ENCODE results near the gene TMTC1. TPM values are rescaled to one million over a fixed set of nuclear protein-coding genes. Genes with fewer than 3 reads are reported as not detected.
A peak's percentile ranks its signal among the peaks of the same experiment; 100 is the strongest.

TMTC1 gene
- total RNA-seq, 1 experiment from 2014 or later, result 4.8 TPM

- Histone ChIP-seq H3K4me3 (no peak overlapping the region), H3K4me1 (replicated peaks; ENCODE audit: insufficient read depth) (peaks cover 10% of the 10 kb centered on the region), H3K36me3 (ENCODE audit: low read depth) (no peaks in the 10 kb centered on the region), H4K20me1 (ENCODE audit: insufficient read depth) (no peaks in the 10 kb centered on the region), H3K79me2 (ENCODE audit: low read depth) (no peaks in the 10 kb centered on the region), H3K9me3 (ENCODE audit: insufficient read depth, low read depth) (no peaks in the 10 kb centered on the region), H3K4me2 (peak overlapping the region; percentile 17; the same call in 1 of the 2 replicates), H3K9me2 (ENCODE audit: insufficient read depth) (no peaks in the 10 kb centered on the region), H3K27me3 (ENCODE audit: insufficient read depth, low read depth) (no peaks in the 10 kb centered on the region), H3F3A (ENCODE audit: insufficient read depth, low read depth) (peaks cover 8% of the 10 kb centered on the region; the same call in 1 of the 2 replicates), H2AFZ (no peak overlapping the region), H3K27ac (peak overlapping the region; percentile 42; the same call in 1 of the 2 replicates)
- no TSS peak for BruUV-seq (replicated peaks)
- DNase-seq, result peak in 1 of 2 experiments; percentile 84
- intact Hi-C loops (cut with micrococcal nuclease; ENCODE audit: unreplicated experiment), result no loop called here
- POLR2A ChIA-PET (ENCODE audit: unreplicated experiment), result no interaction called here
- TF ChIP-seq EZH2 (IDR thresholded peaks at IDR 0.05; ENCODE audit: low read depth) (no peak), CTCF (conservative IDR thresholded peaks at IDR 0.05) (no peak)
- CTCF ChIA-PET, result no interaction called here
These were observed 246.4 kb downstream of the TMTC1 start for GRCh38 chr12:29537298-29537697.

- H3K9me3 ChIP-seq (ENCODE audit: insufficient read depth, low read depth), result no peaks in the 10 kb centered on the region
- TF ChIP-seq CTCF (conservative IDR thresholded peaks at IDR 0.05) (no peak), EZH2 (IDR thresholded peaks at IDR 0.05; ENCODE audit: low read depth) (no peak)
- H3K36me3 ChIP-seq (ENCODE audit: low read depth), result no peaks in the 10 kb centered on the region
- POLR2A ChIA-PET (ENCODE audit: unreplicated experiment), result no interaction called here
- H3K27ac ChIP-seq, result no peak overlapping the region
- CTCF ChIA-PET, result no interaction called here
- no peak overlapping the region for H3K4me3 ChIP-seq
- H3K27me3 ChIP-seq (ENCODE audit: insufficient read depth, low read depth), result no peaks in the 10 kb centered on the region
- BruUV-seq (replicated peaks), result no TSS peak
- no peak overlapping the region for H2AFZ ChIP-seq
- peaks cover 10% of the 10 kb centered on the region for H3K4me1 ChIP-seq (replicated peaks; ENCODE audit: insufficient read depth)
- no peaks in the 10 kb centered on the region for H4K20me1 ChIP-seq (ENCODE audit: insufficient read depth)
- H3K9me2 ChIP-seq (ENCODE audit: insufficient read depth), result no peaks in the 10 kb centered on the region
- no peaks in the 10 kb centered on the region for H3K79me2 ChIP-seq (ENCODE audit: low read depth)
- intact Hi-C loops (cut with micrococcal nuclease; ENCODE audit: unreplicated experiment), result no loop called here
- H3K4me2 ChIP-seq, result no peak overlapping the region
- DNase-seq, result no peak
- peaks cover 8% of the 10 kb centered on the region; the same call in 1 of the 2 replicates for H3F3A ChIP-seq (ENCODE audit: insufficient read depth, low read depth)
These were observed 248.8 kb downstream of the TMTC1 start for GRCh38 chr12:29534935-29535334.

GRCh38 chr12:29533815-29534489, 249.8 kb downstream of the TMTC1 start:
- no peaks in the 10 kb centered on the region for H3K9me3 ChIP-seq (ENCODE audit: insufficient read depth, low read depth)
- H2AFZ ChIP-seq, result no peak overlapping the region
- TF ChIP-seq EZH2 (IDR thresholded peaks at IDR 0.05; ENCODE audit: low read depth) (no peak), CTCF (conservative IDR thresholded peaks at IDR 0.05) (no peak)
- no peaks in the 10 kb centered on the region for H3K27me3 ChIP-seq (ENCODE audit: insufficient read depth, low read depth)
- DNase-seq, result no peak
- H3F3A ChIP-seq (ENCODE audit: insufficient read depth, low read depth), result peaks cover 8% of the 10 kb centered on the region; the same call in 1 of the 2 replicates
- no peak overlapping the region for H3K27ac ChIP-seq
- no peak overlapping the region for H3K4me2 ChIP-seq
- CTCF ChIA-PET, result no interaction called here
- no peak overlapping the region for H3K4me3 ChIP-seq
- no peaks in the 10 kb centered on the region for H3K36me3 ChIP-seq (ENCODE audit: low read depth)
- H4K20me1 ChIP-seq (ENCODE audit: insufficient read depth), result no peaks in the 10 kb centered on the region
- peaks cover 10% of the 10 kb centered on the region for H3K4me1 ChIP-seq (replicated peaks; ENCODE audit: insufficient read depth)
- no TSS peak for BruUV-seq (replicated peaks)
- no peaks in the 10 kb centered on the region for H3K9me2 ChIP-seq (ENCODE audit: insufficient read depth)
- intact Hi-C loops (cut with micrococcal nuclease; ENCODE audit: unreplicated experiment), result no loop called here
- no peaks in the 10 kb centered on the region for H3K79me2 ChIP-seq (ENCODE audit: low read depth)
- POLR2A ChIA-PET (ENCODE audit: unreplicated experiment), result no interaction called here
